Natural killer cell (primary cell): ENCODE results near the gene RABGAP1L. TPM values are rescaled to one million over a fixed set of nuclear protein-coding genes. Genes with fewer than 3 reads are reported as not detected.
"Not testable (repeated sequence)": the region's sequence is repeated elsewhere in the genome, so short reads cannot be mapped to it uniquely, and the experiment has no call there.

Source experiments
- ATAC-seq, 3 donors: fragments of 150-1000 bp in 2 of 3; fragments of 200-7000 bp in 1 of 3; cut with Tn5 transposase; 1 replicate in 1 of 3; 2 replicates in 2 of 3; pipeline ENCODE4 v1.10.0; 2021; ENCODE audit warnings: mild to moderate bottlenecking in 2 of 3, moderate library complexity in 2 of 3
- DNase-seq, 2 donors: peaks; one replicate each; pipeline versions ENCODE4 v3.0.0 to v3.0.0-alpha.2; 2013 to 2021; ENCODE audit warnings: mixed read lengths in 1 of 2
- H3K27ac ChIP-seq: one replicate; pipeline ENCODE4 v1.5.1; 2013; ENCODE audit warnings: mild to moderate bottlenecking, low read length
- H3K27me3 ChIP-seq: one replicate; pipeline ENCODE4 v1.6.1; 2013; ENCODE audit warnings: low read length; ENCODE audit not compliant: control insufficient read depth, insufficient read depth
- H3K36me3 ChIP-seq: one replicate; pipeline ENCODE4 v1.6.1; 2013; ENCODE audit warnings: low read length; ENCODE audit not compliant: control insufficient read depth, insufficient read depth
- H3K4me1 ChIP-seq: one replicate; pipeline ENCODE4 v1.6.1; 2013; ENCODE audit warnings: low read length; ENCODE audit not compliant: control insufficient read depth, insufficient read depth
- H3K4me3 ChIP-seq: one replicate; pipeline ENCODE4 v1.5.1; 2013; ENCODE audit warnings: low read length
- H3K9me3 ChIP-seq: one replicate; pipeline ENCODE4 v1.6.1; 2013; ENCODE audit warnings: low read length; ENCODE audit not compliant: control insufficient read depth, insufficient read depth
- H3K27ac Mint-ChIP-seq, 2 donors: one replicate each; pipeline ENCODE4 v1.8.0; 2022; ENCODE audit warnings: mild to moderate bottlenecking in 2 of 2, mixed read lengths in 2 of 2, moderate library complexity in 1 of 2
- H3K27me3 Mint-ChIP-seq, 2 donors: one replicate each; pipeline ENCODE4 v1.8.0; 2022; ENCODE audit warnings: low read depth in 2 of 2, mixed read lengths in 2 of 2
- H3K36me3 Mint-ChIP-seq: one replicate; pipeline ENCODE4 v1.8.0; 2022; ENCODE audit warnings: mixed read lengths
- H3K4me1 Mint-ChIP-seq, 2 donors: one replicate each; pipeline ENCODE4 v1.8.0; 2022; ENCODE audit warnings: mixed read lengths in 2 of 2
- H3K4me3 Mint-ChIP-seq: one replicate; pipeline ENCODE4 v1.8.0; 2022; ENCODE audit warnings: mild to moderate bottlenecking, moderate library complexity, mixed read lengths
- H3K9me3 Mint-ChIP-seq, 2 donors: one replicate each; pipeline ENCODE4 v1.8.0; 2022; ENCODE audit warnings: mixed read lengths in 2 of 2
- CTCF ChIP-seq: fragments of 200-600 bp; IDR thresholded peaks from one replicate; pipeline ENCODE4 v1.8.0; 2022; ENCODE audit warnings: antibody characterized with exemption
- WGBS: methylation state at CpG from one replicate; pipeline ENCODE4 v1.1.7; 2013; ENCODE audit warnings: missing lambda C conversion rate; ENCODE audit not compliant: insufficient coverage; 5-methylcytosine and 5-hydroxymethylcytosine counted together
- intact Hi-C: fragments of 100-400 bp; cut with micrococcal nuclease; formaldehyde crosslinking; loops from one replicate; pipeline ENCODE4 v1.14.2; 2022
- total RNA-seq, 4 donors: library from RNA; stranded (reverse); fragments of 120-200 nt in 1 of 4; gene quantifications; one replicate each; pipeline versions ENCODE4 v1.2.3 to v1.2.4, GENCODE V29; 2013 to 2022

The RABGAP1L gene
- total RNA-seq, 3 donors from 2014 or later (not counting 1 experiment from before 2014, with no cell fraction given), result 145 to 168 (median 153) TPM

GRCh38 chr1:174534789-174535188 lies 375.5 kb downstream of the RABGAP1L start:
- no peaks in the 10 kb centered on the region for H3K4me1 Mint-ChIP-seq
- no peaks in the 10 kb centered on the region for H3K27me3 ChIP-seq
- H3K36me3 ChIP-seq, result no peaks in the 10 kb centered on the region
- no peak overlapping the region for H3K4me3 Mint-ChIP-seq
- H3K9me3 Mint-ChIP-seq, result peaks cover 11 to 19% of the 10 kb centered on the region in 2 donors
- H3K4me3 ChIP-seq, result no peak overlapping the region
- H3K27ac ChIP-seq, result no peak overlapping the region
- peaks cover 14% of the 10 kb centered on the region for H3K9me3 ChIP-seq
- intact Hi-C loops, result no loop called here
- H3K27me3 Mint-ChIP-seq, result no peaks in the 10 kb centered on the region
- H3K36me3 Mint-ChIP-seq, result peaks cover 18% of the 10 kb centered on the region
- no peak overlapping the region for H3K27ac Mint-ChIP-seq
- H3K4me1 ChIP-seq, result no peaks in the 10 kb centered on the region
- no peak for TF ChIP-seq CTCF
- ATAC-seq, result no peak
- DNase-seq, result no peak

- peaks cover 11% of the 10 kb centered on the region for H3K9me3 ChIP-seq
- 94% methylated on average over 2 of the region's 2 CpGs for WGBS
- Mint-ChIP-seq H3K36me3 (peaks cover 18% of the 10 kb centered on the region), H3K9me3 (peaks cover 11 to 19% of the 10 kb centered on the region in 2 donors), H3K27me3 (no peaks in the 10 kb centered on the region), H3K27ac (no peak overlapping the region), H3K4me1 (no peaks in the 10 kb centered on the region), H3K4me3 (no peak overlapping the region)
- H3K4me3 ChIP-seq, result no peak overlapping the region
- TF ChIP-seq CTCF, result no peak
- H3K27me3 ChIP-seq, result no peaks in the 10 kb centered on the region
- ATAC-seq (no peak), DNase-seq (no peak)
- no peaks in the 10 kb centered on the region for H3K4me1 ChIP-seq
- no peaks in the 10 kb centered on the region for H3K36me3 ChIP-seq
- intact Hi-C loops, result no loop called here
- H3K27ac ChIP-seq, result no peak overlapping the region
These were observed 375.9 kb downstream of the RABGAP1L start for GRCh38 chr1:174535207-174535606.

DNA sequence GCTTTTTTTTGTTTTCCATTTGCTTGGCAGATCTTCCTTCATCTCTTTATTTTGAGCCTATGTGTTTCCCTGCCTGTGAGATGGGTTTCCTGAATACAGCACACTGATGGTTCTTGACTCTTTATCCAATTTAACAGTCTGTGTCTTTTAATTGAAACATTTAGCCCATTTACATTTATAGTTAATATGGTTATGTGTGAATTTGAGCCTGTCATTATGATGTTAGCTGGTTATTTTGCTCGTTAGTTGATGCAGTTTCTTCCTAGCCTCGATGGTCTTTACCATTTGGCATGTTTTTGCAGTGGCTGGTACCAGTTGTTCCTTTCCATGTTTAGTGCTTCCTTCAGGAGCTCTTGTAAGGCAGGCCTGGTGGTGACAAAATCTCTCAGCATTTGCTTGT lies 384.1 kb downstream of the RABGAP1L start:
- H3K27ac ChIP-seq, intact Hi-C loops, H3K9me3 ChIP-seq, H3K4me1 ChIP-seq, H3K27ac Mint-ChIP-seq, H3K27me3 Mint-ChIP-seq, H3K36me3 ChIP-seq, H3K36me3 Mint-ChIP-seq, H3K4me3 Mint-ChIP-seq, DNase-seq, H3K4me3 ChIP-seq, H3K27me3 ChIP-seq, ATAC-seq: not testable (repeated sequence)
- WGBS, result no CpG with 5 or more reads among the region's 2 CpGs
- Mint-ChIP-seq H3K9me3 (peaks cover 2 to 11% of the 10 kb centered on the region in 2 donors), H3K4me1 (peaks cover 16 to 25% of the 10 kb centered on the region in 2 donors)

DNA sequence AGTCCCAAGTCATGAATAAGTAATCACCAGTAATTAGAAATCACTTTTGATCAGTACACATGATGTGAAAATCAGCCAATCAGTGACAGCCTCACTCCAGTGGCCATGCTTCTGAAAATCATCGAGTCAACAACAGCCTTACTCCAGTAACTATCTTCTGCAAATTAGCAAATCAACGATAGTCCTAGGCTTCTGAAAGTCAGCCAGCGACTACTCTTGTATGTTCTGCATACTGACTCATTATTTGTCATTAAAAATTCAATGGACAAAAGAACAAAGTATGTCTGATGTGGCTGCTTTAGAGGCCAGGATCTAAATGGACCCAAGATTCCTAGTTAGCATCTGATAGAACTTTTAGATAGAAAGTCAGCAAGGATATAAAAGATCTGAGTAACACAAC lies 391.0 kb downstream of the RABGAP1L start:
- no peak for TF ChIP-seq CTCF
- no peaks in the 10 kb centered on the region for H3K36me3 ChIP-seq
- H3K4me3 Mint-ChIP-seq, result no peak overlapping the region
- DNase-seq (no peak), ATAC-seq (no peak)
- 96% methylated on average over 3 of the region's 3 CpGs for WGBS
- H3K27ac Mint-ChIP-seq, result no peak overlapping the region
- no peaks in the 10 kb centered on the region for H3K36me3 Mint-ChIP-seq
- no peaks in the 10 kb centered on the region for H3K27me3 Mint-ChIP-seq
- intact Hi-C loops, result no loop called here
- H3K9me3 ChIP-seq, result no peaks in the 10 kb centered on the region
- peaks cover 2% of the 10 kb centered on the region for H3K4me1 ChIP-seq
- H3K27me3 ChIP-seq, result no peaks in the 10 kb centered on the region
- no peak overlapping the region for H3K4me3 ChIP-seq
- H3K27ac ChIP-seq, result no peak overlapping the region
- H3K9me3 Mint-ChIP-seq, result peaks cover 0 to 5% of the 10 kb centered on the region in 2 donors
- H3K4me1 Mint-ChIP-seq, result peaks cover 6 to 12% of the 10 kb centered on the region in 2 donors
